RWPE2 (cell line): ENCODE data around the gene CDON.

Source experiments
- ATAC-seq: fragments of 200-7000 bp; cut with Tn5 transposase; 3 replicates; pipeline ENCODE4 v1.9.1; 2021; ENCODE audit warnings: low read depth
- DNase-seq: peaks from one replicate; pipeline ENCODE4 v3.0.0-alpha.2; 2020; ENCODE audit warnings: low spot score
- H3K27ac ChIP-seq: fragments of 450-650 bp; 2 replicates; pipeline ENCODE4 v1.5.1; 2017; ENCODE audit warnings: mild to moderate bottlenecking; ENCODE audit not compliant: poor library complexity, severe bottlenecking
- H3K27me3 ChIP-seq: fragments of 250-450 bp; sonication (Bioruptor Pico); 2 replicates; pipeline ENCODE4 v1.5.1; 2021; ENCODE audit warnings: mild to moderate bottlenecking, moderate library complexity; ENCODE audit not compliant: insufficient read depth, poor library complexity, severe bottlenecking
- H3K36me3 ChIP-seq: fragments of 250-450 bp; sonication (Bioruptor Pico); 2 replicates; pipeline ENCODE4 v1.5.1; 2020; ENCODE audit warnings: low read depth, mild to moderate bottlenecking, moderate library complexity
- H3K4me1 ChIP-seq: fragments of 250-450 bp; sonication (Bioruptor Pico); 2 replicates; pipeline ENCODE4 v1.5.1; 2021; ENCODE audit warnings: mild to moderate bottlenecking, moderate library complexity; ENCODE audit not compliant: insufficient read depth, poor library complexity, severe bottlenecking
- H3K4me3 ChIP-seq: fragments of 250-450 bp; sonication (Bioruptor Pico); 2 replicates; pipeline ENCODE4 v1.5.1; 2021; ENCODE audit warnings: mild to moderate bottlenecking, moderate library complexity; ENCODE audit not compliant: severe bottlenecking
- H3K9me3 ChIP-seq: fragments of 250-450 bp; sonication (Bioruptor Pico); 2 replicates; pipeline ENCODE4 v1.5.1; 2021; ENCODE audit warnings: mild to moderate bottlenecking, moderate library complexity; ENCODE audit not compliant: severe bottlenecking
- TF ChIP-seq, protein P1 (sequence below): fragments of 450-650 bp; IDR thresholded peaks from one replicate; pipeline ENCODE4 v1.5.1; 2017; ENCODE audit warnings: mild to moderate bottlenecking, moderate library complexity; ENCODE audit not compliant: poor library complexity, severe bottlenecking

CDON gene

DNA sequence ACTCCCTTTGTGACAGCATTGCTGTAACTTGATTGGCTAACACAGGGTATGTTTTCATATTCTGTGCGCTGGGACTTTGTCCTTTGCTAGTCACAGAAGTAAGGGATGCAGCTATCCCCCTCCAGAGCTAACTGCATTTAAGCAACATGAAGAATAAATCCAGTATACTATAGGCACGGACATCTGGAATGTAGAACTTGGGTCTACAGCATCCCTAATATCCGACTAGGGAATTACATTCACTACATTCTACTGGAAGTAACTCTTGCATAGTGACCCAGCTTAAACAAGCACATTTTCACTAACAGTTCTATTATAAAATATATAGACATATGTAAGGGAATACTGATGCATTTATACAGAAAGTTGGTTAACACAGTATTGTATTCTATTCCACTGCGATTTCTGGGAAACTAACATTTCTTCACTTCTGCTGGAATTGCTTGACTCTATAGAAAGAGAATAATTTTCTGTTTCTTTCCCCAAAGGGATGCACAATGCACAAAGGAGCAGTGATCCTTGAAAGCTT is 103.7 kb downstream of the CDON start:
- Histone ChIP-seq H3K36me3 (no peaks in the 10 kb centered on the region), H3K27ac (no peak overlapping the region), H3K4me1 (peaks cover under 1% of the 10 kb centered on the region), H3K9me3 (peaks cover 1% of the 10 kb centered on the region), H3K27me3 (no peaks in the 10 kb centered on the region), H3K4me3 (no peak overlapping the region)
- DNase-seq (no peak), ATAC-seq (no peak)
- TF ChIP-seq, protein P1, sequence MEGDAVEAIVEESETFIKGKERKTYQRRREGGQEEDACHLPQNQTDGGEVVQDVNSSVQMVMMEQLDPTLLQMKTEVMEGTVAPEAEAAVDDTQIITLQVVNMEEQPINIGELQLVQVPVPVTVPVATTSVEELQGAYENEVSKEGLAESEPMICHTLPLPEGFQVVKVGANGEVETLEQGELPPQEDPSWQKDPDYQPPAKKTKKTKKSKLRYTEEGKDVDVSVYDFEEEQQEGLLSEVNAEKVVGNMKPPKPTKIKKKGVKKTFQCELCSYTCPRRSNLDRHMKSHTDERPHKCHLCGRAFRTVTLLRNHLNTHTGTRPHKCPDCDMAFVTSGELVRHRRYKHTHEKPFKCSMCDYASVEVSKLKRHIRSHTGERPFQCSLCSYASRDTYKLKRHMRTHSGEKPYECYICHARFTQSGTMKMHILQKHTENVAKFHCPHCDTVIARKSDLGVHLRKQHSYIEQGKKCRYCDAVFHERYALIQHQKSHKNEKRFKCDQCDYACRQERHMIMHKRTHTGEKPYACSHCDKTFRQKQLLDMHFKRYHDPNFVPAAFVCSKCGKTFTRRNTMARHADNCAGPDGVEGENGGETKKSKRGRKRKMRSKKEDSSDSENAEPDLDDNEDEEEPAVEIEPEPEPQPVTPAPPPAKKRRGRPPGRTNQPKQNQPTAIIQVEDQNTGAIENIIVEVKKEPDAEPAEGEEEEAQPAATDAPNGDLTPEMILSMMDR: no peak

- Histone ChIP-seq H3K4me1 (peaks cover 12% of the 10 kb centered on the region), H3K4me3 (no peak overlapping the region), H3K9me3 (peaks cover 1% of the 10 kb centered on the region), H3K27me3 (no peaks in the 10 kb centered on the region), H3K27ac (no peak overlapping the region), H3K36me3 (no peaks in the 10 kb centered on the region)
- TF ChIP-seq, protein P1: no peak
- ATAC-seq (no peak), DNase-seq (no peak)
Observed at GRCh38 chr11:125957618-125958332, 104.9 kb downstream of the CDON start.

DNA sequence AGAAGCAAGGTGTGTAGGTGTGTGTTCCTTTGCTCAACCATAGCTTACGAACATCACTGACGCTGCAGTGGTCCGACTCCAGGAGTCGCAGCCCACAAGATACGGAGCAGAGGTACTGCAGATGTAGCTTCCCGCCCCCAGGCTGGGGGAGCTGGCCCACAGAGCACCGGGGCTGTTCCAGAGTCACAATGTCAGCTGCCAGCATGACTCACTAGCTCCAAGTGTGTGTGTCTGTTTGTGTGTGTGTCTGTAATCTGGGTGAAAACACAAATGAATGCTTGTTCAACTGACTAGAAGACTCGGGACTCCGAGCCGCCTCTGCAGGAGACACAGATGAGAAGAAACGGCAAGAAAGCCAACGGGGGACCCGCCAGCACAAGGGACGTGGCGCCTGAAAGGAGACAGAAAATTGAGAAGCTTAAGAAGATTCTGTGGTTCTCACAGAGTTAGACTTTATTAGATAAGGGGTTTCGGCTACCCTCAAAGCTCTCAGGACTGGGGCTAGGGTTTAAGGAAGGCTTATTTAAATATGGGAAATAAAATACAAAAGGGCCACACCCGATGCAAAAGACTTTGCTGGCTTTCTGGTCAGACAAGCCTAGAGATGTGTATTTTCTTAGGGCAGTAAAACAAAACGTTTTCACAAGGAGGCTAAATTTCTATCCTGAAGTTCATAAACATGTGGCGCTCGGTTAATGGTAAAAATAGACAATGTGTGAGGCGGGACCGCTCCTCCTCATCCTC is 106.1 kb downstream of the CDON start:
- TF ChIP-seq, protein P1: no peak
- no peak for DNase-seq

GRCh38 chr11:125955856-125956255 is 106.8 kb downstream of the CDON start:
- no peaks in the 10 kb centered on the region for H3K36me3 ChIP-seq
- DNase-seq: no peak
- TF ChIP-seq, protein P1: no peak

More for the DNA sequence above, 106.1 kb downstream of the CDON start:
- no peak overlapping the region for H3K27ac ChIP-seq
- no peak for ATAC-seq
- no peak overlapping the region for H3K4me3 ChIP-seq
- no peaks in the 10 kb centered on the region for H3K36me3 ChIP-seq
- no peaks in the 10 kb centered on the region for H3K27me3 ChIP-seq
- H3K4me1 ChIP-seq: peaks cover 18% of the 10 kb centered on the region
- H3K9me3 ChIP-seq: no peaks in the 10 kb centered on the region

More at GRCh38 chr11:125955856-125956255, 106.8 kb downstream of the CDON start:
- Histone ChIP-seq H3K9me3 (no peaks in the 10 kb centered on the region), H3K4me1 (peaks cover 18% of the 10 kb centered on the region), H3K27me3 (no peaks in the 10 kb centered on the region), H3K4me3 (no peak overlapping the region), H3K27ac (no peak overlapping the region)
- ATAC-seq: no peak
